SK-N-MC (cell line): ENCODE data around the gene TUBB.

ENCODE experiments used
- EZH2 ChIP-seq: fragments of 200-600 bp; sonication (generic); IDR thresholded peaks from one replicate; pipeline ENCODE4 v1.6.1; 2017; ENCODE audit warnings: antibody characterized with exemption
- POLR2AphosphoS5 ChIP-seq: IDR thresholded peaks from 2 replicates; pipeline ENCODE4 v1.6.1; 2012; ENCODE audit warnings: mild to moderate bottlenecking, low read depth, low read length, borderline replicate concordance

DNA sequence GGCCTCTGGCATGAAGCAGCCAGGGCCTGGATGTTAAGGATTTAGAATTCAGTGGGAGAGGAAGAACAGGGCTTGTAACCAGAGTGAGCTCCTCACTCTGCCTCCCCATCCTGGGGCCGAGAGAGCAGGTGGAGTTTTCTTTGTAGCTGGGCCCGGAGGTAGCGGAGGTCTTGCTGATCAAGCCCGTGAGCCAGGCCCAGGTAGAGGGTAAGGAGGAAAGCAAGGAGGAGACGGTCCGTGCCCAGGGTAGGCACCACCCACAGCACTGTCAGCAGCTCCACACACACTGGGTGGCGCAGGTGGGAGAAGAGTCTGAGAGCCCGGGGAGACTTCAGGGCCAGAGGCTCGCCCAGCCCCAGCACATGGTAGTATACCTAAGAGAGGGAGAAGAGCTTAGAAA is 31.6 kb upstream of the TUBB start:
- TF ChIP-seq EZH2 = no peak
- no peak for TF ChIP-seq POLR2AphosphoS5
